Ishikawa (cell line): ENCODE data around the gene TSPAN9.

Experiments
- CEBPB ChIP-seq: IDR thresholded peaks from 2 replicates; pipeline ENCODE4 v1.6.1; 2012
- CREB1 ChIP-seq: IDR thresholded peaks from 2 replicates; pipeline ENCODE4 v1.6.1; 2012; ENCODE audit warnings: low read depth
- EGR1 ChIP-seq: IDR thresholded peaks from 2 replicates; pipeline ENCODE4 v1.6.1; 2012
- EP300 ChIP-seq: IDR thresholded peaks from 2 replicates; pipeline ENCODE4 v1.6.1; 2012; ENCODE audit warnings: borderline replicate concordance
- FOXM1 ChIP-seq: IDR thresholded peaks from 2 replicates; pipeline ENCODE4 v1.6.1; 2012; ENCODE audit warnings: low read depth, borderline replicate concordance
- MAX ChIP-seq: IDR thresholded peaks from 2 replicates; pipeline ENCODE4 v1.6.1; 2012
- RAD21 ChIP-seq: IDR thresholded peaks from 2 replicates; pipeline ENCODE4 v1.6.1; 2012; ENCODE audit warnings: low read depth
- REST ChIP-seq: IDR thresholded peaks from 2 replicates; pipeline ENCODE4 v1.6.1; 2012; ENCODE audit warnings: low read depth, mild to moderate bottlenecking
- TAF1 ChIP-seq: IDR thresholded peaks from 2 replicates; pipeline ENCODE4 v1.6.1; 2012; ENCODE audit warnings: low read depth, mild to moderate bottlenecking
- USF1 ChIP-seq: IDR thresholded peaks from 2 replicates; pipeline ENCODE4 v1.6.1; 2012
- YY1 ChIP-seq: IDR thresholded peaks from 2 replicates; pipeline ENCODE4 v1.6.1; 2012; ENCODE audit warnings: low read depth
- ZBTB7A ChIP-seq: IDR thresholded peaks from 2 replicates; pipeline ENCODE4 v1.6.1; 2012; ENCODE audit warnings: low read depth

GRCh38 chr12:3119192-3119755 is 42.1 kb downstream of the TSPAN9 start:
- no peak for TF ChIP-seq CEBPB
- no peak for TF ChIP-seq EP300
- TF ChIP-seq FOXM1 = no peak
- no peak for TF ChIP-seq EGR1
- no peak for TF ChIP-seq USF1
- no peak for TF ChIP-seq TAF1
- no peak for TF ChIP-seq REST
- no peak for TF ChIP-seq CREB1
- TF ChIP-seq ZBTB7A = no peak
- no peak for TF ChIP-seq RAD21
- TF ChIP-seq MAX = no peak
- no peak for TF ChIP-seq YY1
